ENCODE data around the gene TXNDC15. TPM values are rescaled to one million over a fixed set of nuclear protein-coding genes. Genes with fewer than 3 reads are reported as not detected.

The TXNDC15 gene
- total RNA-seq, result 92.3 TPM

DNA sequence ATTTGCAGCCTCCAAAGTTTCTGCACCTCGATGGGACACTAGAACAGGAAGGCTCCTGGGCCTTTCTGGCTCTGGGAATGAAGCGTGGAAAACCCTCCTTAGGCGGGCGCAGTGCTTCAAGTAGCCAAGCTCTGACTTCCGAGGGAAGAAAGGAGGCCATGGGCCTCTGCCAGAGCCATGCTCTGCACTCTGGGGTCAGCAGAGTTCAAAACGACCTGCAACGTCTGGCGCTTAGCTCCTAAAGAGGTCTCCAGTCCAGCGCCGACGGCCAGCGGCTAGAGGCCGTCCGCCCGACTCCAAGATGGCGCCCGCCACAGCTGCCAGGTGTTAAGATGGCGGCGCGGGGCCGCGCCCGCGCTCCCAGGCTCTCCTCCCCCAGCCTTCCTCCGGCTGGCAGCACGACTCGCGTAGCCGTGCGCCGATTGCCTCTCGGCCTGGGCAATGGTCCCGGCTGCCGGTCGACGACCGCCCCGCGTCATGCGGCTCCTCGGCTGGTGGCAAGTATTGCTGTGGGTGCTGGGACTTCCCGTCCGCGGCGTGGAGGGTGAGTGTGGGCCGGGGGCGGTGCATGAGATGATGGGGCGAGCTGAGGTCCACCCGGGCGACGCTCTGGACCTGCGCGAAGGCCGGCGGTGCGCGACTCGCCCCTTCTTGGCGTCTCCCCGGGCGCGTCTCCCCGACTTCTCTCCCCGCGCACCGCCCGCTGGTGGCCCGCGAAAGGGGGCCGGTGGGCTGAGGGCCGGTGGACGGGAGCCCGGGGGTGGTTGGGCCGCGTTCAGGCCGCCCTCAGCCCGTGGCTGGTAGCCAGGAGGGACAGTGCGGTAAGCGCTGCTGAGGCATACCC, at the start of gene TXNDC15:
Gene TXNDC15, plus strand, starts transcription at position 385 of the 844 bp plus-strand sequence. Its CDS starts 57 bp downstream, at position 442.
- TF ChIP-seq POLR2AphosphoS5 (IDR thresholded peaks at IDR 0.05; ENCODE audit: insufficient read depth in 1 of 2, low read depth in 1 of 2), result peak; percentile 45 to 80
- TF ChIP-seq CTCF (IDR thresholded peaks at IDR 0.05), result no peak
- peak in 1 of 2 donors; percentile 50 for TF ChIP-seq POLR2A (IDR thresholded peaks at IDR 0.05)
- peak within 1 kb of the TSS; percentile 64 to 99 for H3K4me3 ChIP-seq
- H3K36me3 ChIP-seq, result no peaks in the 10 kb centered on the region
- no peaks in the 10 kb centered on the region for H3K27me3 ChIP-seq
- H3K27ac ChIP-seq, result peak within 1 kb of the TSS; percentile 96
- DNase-seq (ENCODE audit: extremely low spot score in 2 of 2), result peak in 1 of 2 donors; percentile 88
- no peaks in the 10 kb centered on the region for H3K9me3 ChIP-seq
- intact Hi-C loops (cut with DNase I), result no loop called here
- peaks cover 40% of the 10 kb centered on the region for H3K4me1 ChIP-seq

DNA sequence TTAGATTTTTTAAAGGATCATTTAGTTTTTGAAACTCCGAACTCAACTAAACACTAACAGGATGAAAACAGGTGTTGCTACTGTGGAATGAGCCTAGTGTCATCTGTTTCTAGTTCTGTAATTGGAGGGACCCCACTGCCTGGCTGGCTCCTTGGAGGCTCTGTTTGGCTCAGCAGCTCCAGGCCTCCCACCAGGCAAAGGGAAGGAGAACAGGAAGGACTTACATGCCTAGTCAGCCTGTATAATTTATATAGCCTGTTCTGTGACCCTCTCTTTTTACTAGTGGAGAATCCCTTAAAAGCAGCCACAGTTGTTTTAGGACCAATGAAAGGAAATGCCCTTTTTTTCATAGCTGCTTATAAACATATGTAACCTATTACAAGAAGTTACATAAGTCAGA, 49.5 kb upstream of the TXNDC15 start:
- H3K27ac ChIP-seq, result no peak overlapping the region
- TF ChIP-seq POLR2A (IDR thresholded peaks at IDR 0.05) (no peak), POLR2AphosphoS5 (IDR thresholded peaks at IDR 0.05; ENCODE audit: insufficient read depth in 1 of 2, low read depth in 1 of 2) (no peak), CTCF (IDR thresholded peaks at IDR 0.05) (no peak)
- peaks cover 0 to 45% of the 10 kb centered on the region in 2 donors for H3K36me3 ChIP-seq
- H3K4me3 ChIP-seq, result no peak overlapping the region
- intact Hi-C loops (cut with DNase I), result no loop called here
- no peaks in the 10 kb centered on the region for H3K4me1 ChIP-seq
- DNase-seq (ENCODE audit: extremely low spot score in 2 of 2), result no peak
- no peaks in the 10 kb centered on the region for H3K27me3 ChIP-seq
- H3K9me3 ChIP-seq, result no peaks in the 10 kb centered on the region

GRCh38 chr5:134825212-134825611, 49.0 kb upstream of the TXNDC15 start:
- Histone ChIP-seq H3K27ac (no peak overlapping the region), H3K4me3 (no peak overlapping the region), H3K9me3 (no peaks in the 10 kb centered on the region), H3K4me1 (no peaks in the 10 kb centered on the region), H3K36me3 (peaks cover 0 to 44% of the 10 kb centered on the region in 2 donors), H3K27me3 (no peaks in the 10 kb centered on the region)
- DNase-seq (ENCODE audit: extremely low spot score in 2 of 2), result no peak
- TF ChIP-seq POLR2A (IDR thresholded peaks at IDR 0.05), result no peak
- TF ChIP-seq POLR2AphosphoS5 (IDR thresholded peaks at IDR 0.05; ENCODE audit: insufficient read depth in 1 of 2, low read depth in 1 of 2), result no peak
- no peak for TF ChIP-seq CTCF (IDR thresholded peaks at IDR 0.05)
- intact Hi-C loops (cut with DNase I), result no loop called here

- Histone ChIP-seq H3K36me3 (peaks cover 0 to 23% of the 10 kb centered on the region in 2 donors), H3K27me3 (no peaks in the 10 kb centered on the region), H3K4me1 (no peaks in the 10 kb centered on the region), H3K9me3 (no peaks in the 10 kb centered on the region), H3K27ac (no peak overlapping the region), H3K4me3 (no peak overlapping the region)
- TF ChIP-seq POLR2AphosphoS5 (IDR thresholded peaks at IDR 0.05; ENCODE audit: insufficient read depth in 1 of 2, low read depth in 1 of 2), result no peak
- TF ChIP-seq CTCF (IDR thresholded peaks at IDR 0.05), result no peak
- DNase-seq (ENCODE audit: extremely low spot score in 2 of 2), result no peak
- intact Hi-C loops (cut with DNase I), result no loop called here
Measured at GRCh38 chr5:134833340-134834032, 40.7 kb upstream of the TXNDC15 start.
